Mesendoderm (in vitro differentiated cells): ENCODE results near the gene DCHS1.

ENCODE experiments used
- DNase-seq: peaks from one replicate; pipeline ENCODE4 v3.0.0; 2013
- H2AK5ac ChIP-seq: 2 replicates; pipeline ENCODE4 v1.6.1; 2013; ENCODE audit warnings: low read length, inconsistent platforms
- H2BK120ac ChIP-seq: 2 replicates; pipeline ENCODE4 v1.6.1; 2013; ENCODE audit warnings: low read depth, mild to moderate bottlenecking, low read length, moderate library complexity, mixed read lengths
- H2BK15ac ChIP-seq: replicated peaks from 2 replicates; pipeline ENCODE4 v1.6.1; 2013; ENCODE audit warnings: low read depth, mild to moderate bottlenecking, moderate library complexity
- H2BK5ac ChIP-seq: 2 replicates; pipeline ENCODE4 v1.6.1; 2013; ENCODE audit warnings: low read length, inconsistent platforms
- H3K18ac ChIP-seq: 2 replicates; pipeline ENCODE4 v1.6.1; 2013; ENCODE audit warnings: mild to moderate bottlenecking, low read length, mixed read lengths
- H3K23ac ChIP-seq: one replicate; pipeline ENCODE4 v1.6.1; 2013; ENCODE audit warnings: low read length
- H3K27ac ChIP-seq: 2 replicates; pipeline ENCODE4 v1.5.1; 2013; ENCODE audit warnings: low read depth, mild to moderate bottlenecking, inconsistent platforms, low read length, moderate library complexity
- H3K27me3 ChIP-seq: 2 replicates; pipeline ENCODE4 v1.6.1; 2013; ENCODE audit warnings: low read length, control low read depth, mild to moderate bottlenecking, inconsistent platforms; ENCODE audit not compliant: insufficient read depth, poor library complexity
- H3K36me3 ChIP-seq: 2 replicates; pipeline ENCODE4 v1.6.1; 2013; ENCODE audit warnings: low read length, inconsistent platforms; ENCODE audit not compliant: control insufficient read depth, insufficient read depth
- H3K4ac ChIP-seq: one replicate; pipeline ENCODE4 v1.6.1; 2013; ENCODE audit warnings: low read depth, mild to moderate bottlenecking, low read length, moderate library complexity
- H3K4me1 ChIP-seq: 2 replicates; pipeline ENCODE4 v1.6.1; 2013; ENCODE audit warnings: low read depth, low read length, inconsistent platforms; ENCODE audit not compliant: control insufficient read depth
- H3K4me2 ChIP-seq: 2 replicates; pipeline ENCODE4 v1.6.1; 2013; ENCODE audit warnings: low read length
- H3K4me3 ChIP-seq: 2 replicates; pipeline ENCODE4 v1.5.1; 2013; ENCODE audit warnings: mild to moderate bottlenecking, low read length
- H3K56ac ChIP-seq: one replicate; pipeline ENCODE4 v1.6.1; 2013; ENCODE audit warnings: low read length
- H3K79me1 ChIP-seq: 2 replicates; pipeline ENCODE4 v1.6.1; 2013; ENCODE audit warnings: low read length, inconsistent platforms
- H3K79me2 ChIP-seq: 2 replicates; pipeline ENCODE4 v1.6.1; 2013; ENCODE audit warnings: mild to moderate bottlenecking, low read length; ENCODE audit not compliant: control insufficient read depth, insufficient read depth
- H3K9ac ChIP-seq: 2 replicates; pipeline ENCODE4 v1.6.1; 2013; ENCODE audit warnings: low read length, inconsistent platforms
- H4K5ac ChIP-seq: one replicate; pipeline ENCODE4 v1.6.1; 2013; ENCODE audit warnings: low read length
- H4K8ac ChIP-seq: one replicate; pipeline ENCODE4 v1.6.1; 2013; ENCODE audit warnings: low read depth, mild to moderate bottlenecking, control low read depth, low read length, moderate library complexity
- WGBS: extraction: QIAGEN DNeasy Blood & Tissue Kit; methylation state at CpG from one replicate; pipeline ENCODE4 v1.1.7; 2013; ENCODE audit warnings: low lambda C conversion rate, missing lambda C conversion rate; ENCODE audit not compliant: insufficient coverage; ENCODE audit errors: extremely low coverage; 5-methylcytosine and 5-hydroxymethylcytosine counted together

The DCHS1 gene

DNA sequence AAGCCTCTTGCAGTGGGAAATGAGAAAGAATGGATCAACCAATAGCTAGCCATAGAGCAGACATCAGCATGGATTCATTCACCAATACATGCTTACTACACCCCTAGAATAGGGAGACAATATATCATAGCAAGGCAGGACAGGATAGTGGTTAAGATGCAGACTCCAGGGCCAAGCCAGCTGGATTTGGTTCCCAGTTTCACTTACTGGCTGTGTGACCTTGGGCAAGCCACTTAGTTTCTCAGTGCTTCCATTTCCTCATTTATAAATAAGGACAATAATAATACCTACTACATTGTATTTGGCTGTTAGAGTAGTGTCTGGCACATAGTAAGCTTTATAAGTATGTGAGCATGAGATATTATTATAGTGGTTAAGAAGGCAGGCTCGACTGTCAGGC, 7.1 kb downstream of the DCHS1 start:
- Histone ChIP-seq H2BK15ac (no peak overlapping the region), H3K9ac (no peak overlapping the region), H3K79me2 (no peaks in the 10 kb centered on the region), H4K8ac (no peak overlapping the region), H3K27me3 (no peaks in the 10 kb centered on the region), H2AK5ac (no peak overlapping the region), H3K18ac (no peak overlapping the region), H3K56ac (no peak overlapping the region), H2BK120ac (no peak overlapping the region), H3K36me3 (no peaks in the 10 kb centered on the region), H3K4me2 (no peak overlapping the region), H3K4me1 (peaks cover 3% of the 10 kb centered on the region), H3K4me3 (no peak overlapping the region), H3K79me1 (no peaks in the 10 kb centered on the region), H4K5ac (no peak overlapping the region), H3K27ac (no peak overlapping the region), H3K4ac (no peak overlapping the region), H2BK5ac (no peak overlapping the region), H3K23ac (no peak overlapping the region)
- WGBS: no CpG with 5 or more reads among the region's 1 CpG
- no peak for DNase-seq

- Histone ChIP-seq H3K9ac (no peak overlapping the region), H3K27me3 (no peaks in the 10 kb centered on the region), H4K5ac (no peak overlapping the region), H3K36me3 (no peaks in the 10 kb centered on the region), H3K27ac (no peak overlapping the region), H4K8ac (no peak overlapping the region), H2AK5ac (no peak overlapping the region), H3K56ac (no peak overlapping the region), H3K79me2 (no peaks in the 10 kb centered on the region), H3K79me1 (no peaks in the 10 kb centered on the region), H2BK15ac (no peak overlapping the region), H3K23ac (no peak overlapping the region), H3K18ac (no peak overlapping the region), H3K4me3 (no peak overlapping the region), H3K4ac (no peak overlapping the region), H2BK120ac (no peak overlapping the region), H3K4me1 (peaks cover 3% of the 10 kb centered on the region), H2BK5ac (no peak overlapping the region), H3K4me2 (no peak overlapping the region)
- DNase-seq: no peak
- no CpG with 5 or more reads among the region's 2 CpGs for WGBS
Measured at GRCh38 chr11:6647836-6648235, 7.8 kb downstream of the DCHS1 start.

GRCh38 chr11:6646918-6647679, 8.5 kb downstream of the DCHS1 start:
- Histone ChIP-seq H3K79me2 (no peaks in the 10 kb centered on the region), H3K27ac (no peak overlapping the region), H3K4me3 (no peak overlapping the region), H3K9ac (peak overlapping the region; percentile 8), H2BK120ac (no peak overlapping the region), H4K5ac (no peak overlapping the region), H2BK5ac (no peak overlapping the region), H3K27me3 (no peaks in the 10 kb centered on the region), H3K23ac (no peak overlapping the region), H3K18ac (no peak overlapping the region), H3K79me1 (no peaks in the 10 kb centered on the region), H4K8ac (no peak overlapping the region), H2BK15ac (no peak overlapping the region), H3K4ac (no peak overlapping the region), H2AK5ac (no peak overlapping the region), H3K36me3 (no peaks in the 10 kb centered on the region), H3K4me2 (no peak overlapping the region), H3K4me1 (peaks cover 3% of the 10 kb centered on the region), H3K56ac (peak overlapping the region; percentile 11)
- no CpG with 5 or more reads among the region's 9 CpGs for WGBS
- DNase-seq: peak; percentile 38

DNA sequence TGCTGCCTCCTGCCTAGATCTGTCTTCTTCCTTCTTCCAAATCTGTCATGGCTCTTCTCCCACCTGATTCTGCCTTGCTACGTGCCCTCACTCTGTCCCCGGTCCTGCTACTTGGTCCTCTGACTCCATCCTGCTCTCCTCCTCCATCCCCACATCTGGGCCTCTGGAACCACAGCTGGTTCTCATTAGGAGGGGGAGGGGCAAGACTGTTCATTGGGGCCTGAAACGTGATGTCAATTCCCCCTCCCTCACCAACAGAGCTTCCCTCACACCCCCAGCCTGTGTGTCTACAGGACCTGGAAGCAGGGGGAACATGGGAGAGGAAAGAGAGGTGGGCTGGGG, 9.1 kb downstream of the DCHS1 start:
- Histone ChIP-seq H3K79me1 (no peaks in the 10 kb centered on the region), H2BK15ac (no peak overlapping the region), H3K18ac (no peak overlapping the region), H3K4me2 (no peak overlapping the region), H4K8ac (no peak overlapping the region), H3K36me3 (no peaks in the 10 kb centered on the region), H3K56ac (no peak overlapping the region), H4K5ac (no peak overlapping the region), H3K4ac (no peak overlapping the region), H3K27ac (no peak overlapping the region), H2BK120ac (no peak overlapping the region), H3K9ac (no peak overlapping the region), H3K79me2 (no peaks in the 10 kb centered on the region), H3K27me3 (no peaks in the 10 kb centered on the region), H2BK5ac (no peak overlapping the region), H3K4me3 (no peak overlapping the region), H3K4me1 (peaks cover 3% of the 10 kb centered on the region), H2AK5ac (no peak overlapping the region), H3K23ac (no peak overlapping the region)
- DNase-seq: no peak
- no CpG with 5 or more reads among the region's 3 CpGs for WGBS

- H4K5ac ChIP-seq: no peak overlapping the region
- no peaks in the 10 kb centered on the region for H3K27me3 ChIP-seq
- no peaks in the 10 kb centered on the region for H3K79me2 ChIP-seq
- no peaks in the 10 kb centered on the region for H3K36me3 ChIP-seq
- no peak overlapping the region for H3K18ac ChIP-seq
- no peak overlapping the region for H2BK120ac ChIP-seq
- H4K8ac ChIP-seq: no peak overlapping the region
- no peak overlapping the region for H3K4me3 ChIP-seq
- no peak overlapping the region for H3K4me2 ChIP-seq
- no peak overlapping the region for H3K23ac ChIP-seq
- H2BK5ac ChIP-seq: no peak overlapping the region
- H3K9ac ChIP-seq: no peak overlapping the region
- H2AK5ac ChIP-seq: no peak overlapping the region
- no CpG with 5 or more reads among the region's 12 CpGs for whole genome bisulfite sequencing
- peaks cover 3% of the 10 kb centered on the region for H3K4me1 ChIP-seq
- DNase-seq: no peak
- H2BK15ac ChIP-seq: no peak overlapping the region
- no peaks in the 10 kb centered on the region for H3K79me1 ChIP-seq
- H3K56ac ChIP-seq: no peak overlapping the region
- no peak overlapping the region for H3K27ac ChIP-seq
- H3K4ac ChIP-seq: no peak overlapping the region
Measured at GRCh38 chr11:6646071-6646470, 9.5 kb downstream of the DCHS1 start.

- Histone ChIP-seq H3K36me3 (no peaks in the 10 kb centered on the region), H2BK120ac (no peak overlapping the region), H3K27me3 (no peaks in the 10 kb centered on the region), H3K4ac (no peak overlapping the region), H2BK15ac (no peak overlapping the region), H3K4me3 (no peak overlapping the region), H3K18ac (no peak overlapping the region), H3K4me1 (peaks cover 3% of the 10 kb centered on the region), H3K27ac (no peak overlapping the region), H3K4me2 (no peak overlapping the region), H3K9ac (no peak overlapping the region), H2AK5ac (no peak overlapping the region), H3K79me2 (no peaks in the 10 kb centered on the region), H4K5ac (no peak overlapping the region), H3K56ac (no peak overlapping the region), H4K8ac (no peak overlapping the region), H3K79me1 (no peaks in the 10 kb centered on the region), H3K23ac (no peak overlapping the region), H2BK5ac (no peak overlapping the region)
- no peak for DNase-seq
- no CpG with 5 or more reads among the region's 7 CpGs for WGBS
Measured at GRCh38 chr11:6642957-6643356, 12.7 kb downstream of the DCHS1 start.
